Colon (tissue), 2 donors: ENCODE measurements around the gene LRRC36.
"Not testable (repeated sequence)": the region's sequence is repeated elsewhere in the genome, so short reads cannot be mapped to it uniquely, and the experiment has no call there.

Source experiments
- FAIRE-seq: peaks from 2 replicates; lab custom pipeline; 2012; peaks lifted over from hg19 to GRCh38; lab: Jason Lieb, UNC
- donor health status: control.
- donor health status: control.

The LRRC36 gene

GRCh38 chr16:67346341-67346740, 19.7 kb downstream of the LRRC36 start:
- no peak for FAIRE-seq

- no peak for FAIRE-seq
Observed at GRCh38 chr16:67349172-67349571, 22.6 kb downstream of the LRRC36 start.

DNA sequence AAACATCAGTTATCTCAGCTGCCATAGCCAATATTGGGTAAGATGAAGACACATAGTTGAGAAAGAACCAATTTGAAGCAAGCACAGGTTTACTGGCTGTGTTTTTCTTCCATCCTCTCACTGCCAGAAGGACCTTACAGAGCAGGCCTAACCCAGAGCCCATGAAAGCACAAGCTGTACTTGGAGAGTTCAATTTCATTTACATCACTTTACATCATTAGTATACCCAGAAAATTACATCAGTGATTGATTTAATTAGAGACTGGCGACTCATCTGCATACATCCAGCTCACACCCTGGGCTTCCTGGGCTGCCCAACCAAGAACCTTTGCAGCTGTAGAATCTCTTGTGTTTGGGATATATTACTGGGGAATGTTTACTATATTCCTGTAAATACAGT, 23.7 kb downstream of the LRRC36 start:
- FAIRE-seq: no peak

- FAIRE-seq: not testable (repeated sequence)
Observed at GRCh38 chr16:67352463-67352862, 25.8 kb downstream of the LRRC36 start.

DNA sequence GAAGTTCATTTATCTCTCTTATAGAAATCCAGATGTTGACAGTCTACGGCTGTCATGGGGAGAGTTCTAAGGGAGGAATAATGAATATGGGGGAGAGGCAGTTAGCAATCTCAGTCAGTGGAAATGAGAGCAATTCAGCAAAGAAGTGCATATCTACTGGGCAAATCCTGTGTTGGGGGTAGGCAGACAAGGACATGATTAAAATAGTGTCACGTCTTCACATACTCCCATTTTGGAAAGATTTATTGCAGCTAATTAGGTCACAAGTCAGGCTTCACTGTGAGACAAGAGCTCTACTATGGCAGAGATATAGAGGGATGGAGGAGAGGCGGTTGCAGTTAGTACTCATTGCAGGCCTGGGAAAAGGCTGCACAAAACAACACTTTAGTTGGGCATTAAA, 29.8 kb downstream of the LRRC36 start:
- no peak for FAIRE-seq

- FAIRE-seq: no peak
Observed at GRCh38 chr16:67357561-67357960, 30.9 kb downstream of the LRRC36 start.

DNA sequence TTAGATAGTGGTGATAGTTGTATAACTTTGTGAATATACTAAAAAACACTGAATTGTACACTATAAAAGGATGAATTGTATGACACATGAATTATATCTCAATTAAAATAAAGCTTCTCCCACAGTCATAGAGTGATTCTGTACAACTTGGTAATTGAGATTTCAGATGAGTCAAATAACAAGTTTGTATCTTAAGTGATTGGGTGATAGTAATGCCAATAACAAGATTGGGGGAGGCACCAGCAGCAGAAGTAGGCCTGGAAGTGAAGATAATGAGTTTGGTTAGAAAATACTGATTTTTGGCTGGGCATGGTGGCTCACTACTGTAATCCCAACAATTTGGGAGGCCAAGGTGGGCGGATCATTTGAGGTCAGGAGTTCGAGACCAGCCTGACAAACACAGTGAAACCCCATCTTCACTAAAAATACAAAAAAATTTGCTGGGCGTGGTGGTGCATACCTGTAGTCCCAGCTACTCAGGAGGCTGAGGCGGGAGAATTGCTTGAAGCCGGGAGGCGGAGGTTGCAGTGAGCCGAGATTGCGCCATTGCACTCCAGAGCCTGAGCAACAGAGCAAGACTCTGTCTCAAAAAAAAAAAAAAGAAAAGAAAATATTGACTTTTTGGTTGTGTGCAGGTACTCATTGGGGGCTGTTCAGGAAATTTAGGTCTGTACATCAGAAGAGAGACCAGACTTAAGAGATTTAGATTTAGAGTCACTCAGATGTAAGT, 33.1 kb downstream of the LRRC36 start:
- FAIRE-seq: not testable (repeated sequence)

DNA sequence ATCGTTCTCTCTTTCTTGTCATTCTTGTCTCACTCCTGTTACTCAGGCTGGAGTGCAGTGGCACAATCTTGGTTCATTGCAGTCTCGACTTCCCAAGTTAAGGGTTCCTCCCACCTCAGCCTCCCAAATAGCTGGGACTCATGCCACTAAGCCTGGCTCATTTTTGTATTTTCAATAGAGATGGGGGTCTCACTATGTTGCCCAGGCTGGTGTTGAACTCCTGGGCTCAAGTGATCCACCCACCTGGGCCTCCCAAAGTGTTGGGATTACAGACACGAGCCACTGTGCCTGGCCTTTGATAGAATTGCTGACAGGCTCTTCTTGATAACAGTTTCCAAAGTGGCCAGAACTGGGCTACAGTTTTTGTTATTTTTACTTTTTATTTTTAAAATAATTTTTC, 34.4 kb downstream of the LRRC36 start:
- FAIRE-seq: no peak

DNA sequence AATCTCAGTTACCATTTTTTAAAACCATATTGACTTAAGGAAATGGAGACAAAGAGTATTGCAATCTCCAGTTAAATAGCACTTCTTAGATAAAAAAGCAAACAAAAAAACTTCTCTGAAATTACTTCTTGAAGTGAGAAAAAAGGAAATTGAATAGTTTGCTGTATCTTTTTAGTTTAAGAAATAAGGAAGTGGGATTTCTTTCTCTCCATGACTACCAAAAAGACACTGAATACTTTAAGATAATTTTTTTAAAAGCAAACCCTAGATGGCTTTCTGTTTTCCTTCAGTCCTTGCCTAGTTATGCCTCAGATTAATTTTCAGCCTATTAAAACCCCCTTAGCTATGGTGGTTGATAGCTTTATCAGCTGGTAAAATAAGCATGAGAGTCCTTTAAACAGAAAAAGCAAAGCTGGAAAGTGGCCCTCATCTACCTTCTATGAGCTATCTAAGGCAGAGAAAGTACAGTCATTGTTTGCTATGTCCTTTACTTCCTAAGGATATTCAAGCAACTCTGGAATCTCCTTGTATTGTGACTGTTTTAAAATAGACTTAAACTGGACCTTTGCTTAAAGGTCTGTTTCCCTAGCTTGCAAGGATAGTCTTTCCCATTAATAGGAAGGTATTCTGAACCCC, 38.1 kb downstream of the LRRC36 start:
- no peak for FAIRE-seq

GRCh38 chr16:67370661-67371060, 44.0 kb downstream of the LRRC36 start:
- no peak for FAIRE-seq

DNA sequence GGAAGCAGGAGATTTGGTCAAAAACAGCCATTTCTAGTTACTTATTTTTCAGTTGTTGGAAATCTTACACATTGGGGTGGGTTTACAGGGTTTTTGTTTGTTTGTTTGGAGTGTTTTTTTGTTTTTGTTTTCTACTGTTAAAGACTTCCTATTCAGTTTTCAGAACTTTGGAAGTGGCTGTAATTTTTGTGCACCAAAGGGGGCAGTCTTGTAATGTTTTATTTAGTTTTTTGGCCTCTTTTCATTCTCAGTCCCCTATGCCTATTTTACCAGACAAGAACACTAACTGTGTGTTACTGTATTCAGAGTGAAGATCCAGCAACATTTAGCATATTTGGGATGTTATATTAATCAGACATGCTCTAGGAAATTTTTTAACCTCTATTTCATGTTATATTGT, 46.0 kb downstream of the LRRC36 start:
- FAIRE-seq: no peak

GRCh38 chr16:67376012-67376411, 49.4 kb downstream of the LRRC36 start:
- FAIRE-seq: not testable (repeated sequence)

DNA sequence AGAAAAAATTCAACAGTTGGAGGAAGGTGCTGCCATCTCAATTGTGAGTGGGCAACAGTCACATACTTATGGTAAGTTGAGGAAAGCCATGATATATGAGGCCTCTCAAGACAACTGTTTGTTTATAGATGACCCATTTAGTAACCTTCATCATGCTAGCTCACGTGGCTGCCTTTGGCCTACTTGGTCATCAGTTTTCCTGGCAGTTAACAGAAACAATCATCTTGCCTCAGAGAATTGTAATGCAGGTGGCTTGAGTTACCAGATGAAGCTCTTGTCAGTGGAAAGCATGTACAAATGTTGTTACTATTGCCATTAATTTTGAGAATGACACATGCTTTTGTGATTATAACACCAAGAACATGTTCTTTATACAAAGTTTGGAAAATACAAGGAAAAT, 52.0 kb downstream of the LRRC36 start:
- no peak for FAIRE-seq

- FAIRE-seq: no peak
Observed at GRCh38 chr16:67383284-67383683, 56.7 kb downstream of the LRRC36 start.

GRCh38 chr16:67384778-67385510, 58.3 kb downstream of the LRRC36 start:
- FAIRE-seq: no peak

GRCh38 chr16:67386861-67387455, 60.3 kb downstream of the LRRC36 start:
- FAIRE-seq: no peak

DNA sequence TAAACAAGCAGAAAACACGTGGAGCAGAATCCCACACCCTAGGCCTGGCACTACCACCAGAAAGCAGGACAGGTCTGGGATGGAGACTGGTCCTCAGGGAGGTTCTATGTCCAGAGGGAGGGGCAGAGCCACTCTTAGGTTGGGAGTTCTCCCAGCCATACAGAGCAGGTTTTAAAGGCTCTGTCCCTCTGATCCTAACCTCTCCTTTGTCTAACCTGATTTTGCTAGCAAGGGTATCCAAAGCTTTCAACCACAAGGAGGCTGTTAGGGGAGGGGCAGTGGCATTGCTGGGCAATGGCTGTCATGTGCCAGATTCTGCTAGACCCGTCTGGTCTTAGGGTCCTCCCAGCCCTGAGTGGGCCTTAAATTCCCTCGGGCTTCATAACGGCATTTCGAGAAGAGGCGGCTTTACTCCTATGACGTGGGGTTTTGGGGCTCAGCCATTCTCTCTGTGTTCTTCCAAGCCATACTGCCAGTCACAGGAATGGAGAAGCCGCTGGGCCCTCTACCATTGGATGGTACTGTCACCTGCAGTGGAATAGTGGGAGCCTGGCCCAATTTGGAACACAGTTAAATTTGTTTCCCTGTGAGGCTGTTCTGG, 61.0 kb downstream of the LRRC36 start:
- FAIRE-seq: no peak

- no peak for FAIRE-seq
Observed at GRCh38 chr16:67388191-67388590, 61.6 kb downstream of the LRRC36 start.

DNA sequence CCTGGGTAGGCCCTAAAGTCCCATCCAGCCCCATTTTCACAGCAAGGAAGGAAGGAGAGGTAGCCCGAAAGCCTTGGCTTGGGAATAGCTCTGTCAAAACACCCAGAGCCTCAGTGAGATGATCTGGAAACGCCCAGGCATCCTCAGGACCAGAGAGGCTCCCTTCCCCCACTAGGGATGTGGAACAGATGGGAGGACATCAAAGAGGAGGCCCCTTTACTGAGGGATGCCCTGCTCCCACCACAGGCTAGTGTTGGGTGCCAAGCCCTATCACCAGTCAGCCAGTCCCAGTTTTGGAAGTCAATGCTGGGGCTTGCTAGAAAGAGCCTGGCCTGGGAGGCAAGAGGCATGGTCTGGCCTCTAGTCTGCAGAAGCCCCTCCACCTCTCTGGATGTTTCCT, 62.0 kb downstream of the LRRC36 start:
- FAIRE-seq: no peak

GRCh38 chr16:67389911-67390815, 63.5 kb downstream of the LRRC36 start:
- FAIRE-seq: no peak

DNA sequence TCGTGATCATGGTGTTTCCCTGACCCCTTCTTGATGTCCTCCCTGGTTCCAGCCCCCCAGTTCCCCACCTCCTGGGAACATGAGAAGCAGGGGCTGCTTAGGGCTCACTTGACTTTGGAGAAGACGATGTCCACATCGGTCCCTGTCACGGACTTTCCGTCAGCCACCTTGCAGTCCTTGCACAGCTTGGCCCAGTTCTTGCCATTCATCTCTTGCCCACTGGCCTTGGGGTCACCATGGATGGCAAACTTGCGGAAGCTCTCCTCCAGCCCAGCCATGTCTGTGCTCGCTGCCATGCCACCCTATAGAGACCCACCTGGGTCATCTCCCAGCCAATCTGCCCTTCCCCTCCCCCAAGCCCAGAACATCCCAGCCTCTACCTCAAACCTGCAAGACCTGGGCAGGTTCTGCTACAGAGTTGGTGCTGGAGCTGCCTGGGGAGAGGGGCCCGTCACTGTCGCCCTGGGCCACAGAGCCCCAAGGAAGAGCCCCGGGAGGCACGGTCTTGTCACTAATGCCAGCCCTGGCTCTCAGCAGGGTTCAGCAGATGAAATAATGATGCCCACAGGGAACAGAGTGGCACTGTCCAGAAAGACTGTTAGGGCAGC, 64.3 kb downstream of the LRRC36 start:
- no peak for FAIRE-seq
